Measurements from ENCODE around the gene PTPRE. TPM values are rescaled to one million over a fixed set of nuclear protein-coding genes. Genes with fewer than 3 reads are reported as not detected.

PTPRE gene
- polyA plus RNA-seq, 1 of the 3 experiments (the other 2 are of a cell fraction): 11.8 TPM

GRCh38 chr10:128121750-128122412 is 215.0 kb downstream of the PTPRE start:
- H2AFZ ChIP-seq (ENCODE audit: low read depth): no peak overlapping the region; the same call in 1 of the 2 replicates
- POLR2A ChIA-PET: no interaction called here
- 99% methylated on average over 5 of the region's 5 CpGs for WGBS (ENCODE audit: low lambda C conversion rate)

GRCh38 chr10:128122931-128123330 is 216.0 kb downstream of the PTPRE start:
- Histone ChIP-seq H3K4me3 (ENCODE audit: low read depth in 2 of 2, low read length in 1 of 2) (no peak overlapping the region), H3K36me3 (replicated peaks in 1 of 2; ENCODE audit: control insufficient read depth in 1 of 2, insufficient read depth in 2 of 2, low read length in 1 of 2) (peaks cover 23 to 30% of the 10 kb centered on the region in 2 experiments), H4K20me1 (ENCODE audit: insufficient read depth) (peaks cover 19% of the 10 kb centered on the region; the same call in 1 of the 2 replicates), H3K4me2 (no peak overlapping the region), H3K9ac (no peak overlapping the region), H2AFZ (ENCODE audit: low read depth) (peak overlapping the region; percentile 83; the same call in 1 of the 2 replicates), H3K9me3 (no peaks in the 10 kb centered on the region), H3K9me2 (no peaks in the 10 kb centered on the region), H3K79me2 (ENCODE audit: insufficient read depth) (peaks cover 80% of the 10 kb centered on the region), H3K27me3 (ENCODE audit: insufficient read depth) (no peaks in the 10 kb centered on the region), H3F3A (replicated peaks; ENCODE audit: insufficient read depth) (no peaks in the 10 kb centered on the region), H3K27ac (ENCODE audit: low read depth in 2 of 2, low read length in 1 of 2) (no peak overlapping the region), H3K4me1 (ENCODE audit: control insufficient read depth in 1 of 2, insufficient read depth in 2 of 2, low read depth in 1 of 2, low read length in 1 of 2) (peaks cover 0 to 14% of the 10 kb centered on the region in 2 experiments; a peak in 3 of 4 replicates)
- TF ChIP-seq MEF2A (IDR thresholded peaks at IDR 0.05; ENCODE audit: borderline replicate concordance, low read depth) (no peak), MXI1 (IDR thresholded peaks at IDR 0.05; ENCODE audit: low read depth, low read length) (no peak), NFIC (IDR thresholded peaks at IDR 0.05; ENCODE audit: borderline replicate concordance) (no peak)
- WGBS (ENCODE audit: low lambda C conversion rate): 90% methylated on average over 2 of the region's 2 CpGs
- POLR2A ChIA-PET: interaction anchor here (0.7 kb wide), 1 partner anchor 21 kb away, joined by 3 read pairs; no protein-coding TSS in a partner anchor
- CTCF ChIA-PET: interaction anchor here (1.0 to 2.0 kb wide), 4 partner anchors 28 to 89 kb away, joined by 3 to 7 read pairs (median 4); no protein-coding TSS in a partner anchor
- no peak for DNase-seq

More at GRCh38 chr10:128121750-128122412, 215.0 kb downstream of the PTPRE start:
- H3K4me2 ChIP-seq: no peak overlapping the region
- CTCF ChIA-PET: no interaction called here
- H3K4me3 ChIP-seq (ENCODE audit: low read depth in 2 of 2, low read length in 1 of 2): no peak overlapping the region
- H3K27me3 ChIP-seq (ENCODE audit: insufficient read depth): no peaks in the 10 kb centered on the region
- H3K79me2 ChIP-seq (ENCODE audit: insufficient read depth): peaks cover 88% of the 10 kb centered on the region
- H3K9me3 ChIP-seq: no peaks in the 10 kb centered on the region
- peaks cover 23 to 37% of the 10 kb centered on the region in 2 experiments for H3K36me3 ChIP-seq (replicated peaks in 1 of 2; ENCODE audit: control insufficient read depth in 1 of 2, insufficient read depth in 2 of 2, low read length in 1 of 2)
- H3K9ac ChIP-seq: no peak overlapping the region
- TF ChIP-seq CHD2 (IDR thresholded peaks at IDR 0.05; ENCODE audit: low read length, partially characterized antibody) (no peak), USF1 (IDR thresholded peaks at IDR 0.05; ENCODE audit: borderline replicate concordance, low read depth) (no peak), IRF3 (IDR thresholded peaks at IDR 0.05; ENCODE audit: low read depth, low read length) (no peak), EZH2phosphoT487 (IDR thresholded peaks at IDR 0.05; ENCODE audit: borderline replicate concordance, low read depth) (no peak), JUND (IDR thresholded peaks at IDR 0.05) (no peak), POLR2AphosphoS5 (IDR thresholded peaks at IDR 0.05; ENCODE audit: low read depth, low read length) (no peak), FOXJ3 (CRISPR knock-in tag; IDR thresholded peaks at IDR 0.05) (no peak), SIN3A (IDR thresholded peaks at IDR 0.05; ENCODE audit: borderline replicate concordance, low read depth, low read length) (no peak)
- peaks cover 22% of the 10 kb centered on the region; the same call in 1 of the 2 replicates for H4K20me1 ChIP-seq (ENCODE audit: insufficient read depth)
- no peak overlapping the region; a peak in 1 of 4 replicates for H3K27ac ChIP-seq (ENCODE audit: low read depth in 2 of 2, low read length in 1 of 2)
- DNase-seq: no peak
- H3K4me1 ChIP-seq (ENCODE audit: control insufficient read depth in 1 of 2, insufficient read depth in 2 of 2, low read depth in 1 of 2, low read length in 1 of 2): peaks cover 0 to 14% of the 10 kb centered on the region in 2 experiments; a peak in 3 of 4 replicates
- no peaks in the 10 kb centered on the region for H3K9me2 ChIP-seq
- H3F3A ChIP-seq (replicated peaks; ENCODE audit: insufficient read depth): peaks cover 4% of the 10 kb centered on the region
